Hematopoietic multipotent progenitor cell treated with erythropoietin and hydrocortisone succinate and interleukin-3 and kit ligand, for 6 days (in vitro differentiated cells): ENCODE results near the gene ERGIC2.
"Not testable (repeated sequence)": the region's sequence is repeated elsewhere in the genome, so short reads cannot be mapped to it uniquely, and the experiment has no call there.

Experiments
- DNase-seq: peaks from one replicate; pipeline ENCODE4 v3.0.0-alpha.2; 2015

Gene ERGIC2

DNA sequence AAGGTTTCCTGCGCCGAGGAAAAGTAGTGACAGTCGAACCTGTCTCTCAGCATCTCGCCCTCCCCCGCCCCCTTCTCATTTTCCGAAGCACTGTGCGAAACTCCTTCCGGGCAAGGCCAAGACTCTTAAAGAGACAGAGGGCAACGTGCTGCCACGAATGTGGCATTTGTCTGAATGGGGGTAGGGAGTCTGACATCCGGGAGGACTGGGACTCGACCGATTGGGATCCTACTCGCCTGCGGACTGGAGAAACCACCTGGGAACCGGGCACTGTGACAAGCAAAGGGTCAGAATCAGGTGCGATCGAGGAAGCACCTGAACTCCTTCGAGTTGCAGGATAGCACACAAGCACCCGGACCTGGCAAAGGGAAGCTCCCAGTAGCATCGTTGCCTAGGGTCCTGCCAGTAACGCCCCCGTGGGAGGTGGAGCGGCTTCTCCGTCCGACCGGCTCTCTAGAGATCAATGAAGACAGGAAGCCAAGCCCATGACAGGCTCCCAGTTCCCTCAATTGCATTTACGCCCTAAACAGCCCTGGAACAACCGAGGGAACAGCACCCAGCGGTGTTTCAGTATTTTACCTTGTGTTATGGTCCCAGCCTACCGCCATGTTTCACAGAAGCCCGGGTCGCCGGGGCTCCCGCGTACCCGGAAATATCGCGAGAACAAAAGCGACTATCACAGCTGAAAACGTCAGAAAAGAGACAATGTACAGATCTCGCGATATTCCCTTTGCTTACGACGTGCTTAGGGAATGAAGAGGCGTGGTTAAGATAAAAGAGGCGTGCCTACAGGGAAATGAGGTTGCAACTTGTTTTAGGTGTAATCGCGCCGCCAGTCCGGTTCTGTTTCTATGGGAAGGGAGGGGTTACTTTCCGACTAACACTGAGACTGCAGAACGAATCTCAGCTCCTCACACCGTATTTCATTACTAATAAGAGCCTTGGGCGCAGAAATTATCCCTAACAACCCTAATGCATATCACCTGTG, at the start of gene ERGIC2:
Gene ERGIC2, minus strand, starts transcription at position 637 of the 988 bp plus-strand sequence. CDS start 9,539 bp downstream, outside the sequence.
- DNase-seq: peak; percentile 100

DNA sequence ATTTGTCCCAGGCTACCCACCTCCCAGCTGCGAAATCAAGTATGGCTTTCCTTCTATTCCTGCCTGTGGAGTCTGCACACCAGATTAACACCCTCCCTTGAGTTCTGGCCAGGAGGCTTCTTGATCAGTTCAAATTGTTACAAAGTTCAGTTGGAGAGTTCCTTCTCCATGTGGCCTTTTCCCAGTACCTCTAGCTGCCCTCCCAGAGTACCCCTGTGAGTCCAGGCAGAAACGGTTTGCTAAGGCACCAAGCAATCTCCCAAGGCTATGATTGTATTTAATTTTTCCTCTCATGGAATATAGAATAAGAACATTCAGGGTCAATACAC, 49.7 kb upstream of the ERGIC2 start:
- DNase-seq: no peak

DNA sequence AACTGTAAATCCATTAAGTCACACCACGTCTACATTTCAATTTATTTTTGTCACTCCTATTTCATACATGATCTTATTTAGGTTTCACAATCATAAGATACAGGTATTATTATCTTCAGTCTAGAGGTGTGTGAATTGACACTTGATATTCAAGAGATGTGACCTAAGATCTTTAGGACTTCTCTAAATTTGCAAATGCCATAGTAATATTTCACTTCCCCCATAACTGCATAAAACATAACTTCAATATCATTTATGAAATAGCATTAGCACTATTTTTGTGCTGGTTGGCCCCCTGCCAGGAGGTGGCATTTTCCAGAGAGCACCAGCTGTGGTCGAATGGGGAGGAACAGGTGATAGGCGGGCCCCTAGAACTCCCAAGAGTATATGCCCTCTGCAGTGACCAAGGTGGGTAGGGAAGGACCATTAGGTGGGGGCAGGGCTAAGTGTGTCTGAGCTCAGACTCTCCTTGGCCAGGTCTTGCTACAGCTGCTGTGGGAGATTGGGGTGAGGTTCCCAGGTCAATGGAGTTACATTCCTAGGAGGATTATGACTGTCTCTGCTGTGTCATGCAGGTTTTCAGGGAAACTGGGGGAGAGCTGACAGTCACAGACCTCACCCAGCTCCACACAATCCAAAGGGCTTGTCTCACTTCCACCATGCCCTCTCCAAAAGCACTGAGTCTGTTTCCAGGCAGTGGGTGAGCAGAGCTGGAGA, 49.2 kb upstream of the ERGIC2 start:
- no peak for DNase-seq

GRCh38 chr12:29428633-29429032, 47.7 kb upstream of the ERGIC2 start:
- DNase-seq: peak; percentile 86

DNA sequence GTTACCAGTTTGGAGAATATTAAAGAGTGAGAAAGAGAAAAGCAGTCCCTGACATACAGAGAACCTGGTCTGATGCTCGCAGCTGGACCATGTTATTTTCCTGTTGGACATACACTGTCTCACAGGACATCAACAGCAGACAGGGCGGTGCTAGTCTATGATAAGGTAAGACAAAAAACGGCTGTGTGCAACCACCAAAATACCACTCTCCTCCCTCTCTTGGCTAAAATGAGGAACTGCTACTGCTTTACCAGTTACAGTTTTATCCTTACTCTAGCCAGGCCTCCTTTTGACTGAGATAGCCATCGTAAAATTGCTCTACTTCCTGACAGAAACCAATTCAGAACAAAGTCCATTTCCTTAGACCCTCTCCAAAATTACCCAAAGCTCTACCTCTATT, 47.0 kb upstream of the ERGIC2 start:
- DNase-seq: peak; percentile 85

DNA sequence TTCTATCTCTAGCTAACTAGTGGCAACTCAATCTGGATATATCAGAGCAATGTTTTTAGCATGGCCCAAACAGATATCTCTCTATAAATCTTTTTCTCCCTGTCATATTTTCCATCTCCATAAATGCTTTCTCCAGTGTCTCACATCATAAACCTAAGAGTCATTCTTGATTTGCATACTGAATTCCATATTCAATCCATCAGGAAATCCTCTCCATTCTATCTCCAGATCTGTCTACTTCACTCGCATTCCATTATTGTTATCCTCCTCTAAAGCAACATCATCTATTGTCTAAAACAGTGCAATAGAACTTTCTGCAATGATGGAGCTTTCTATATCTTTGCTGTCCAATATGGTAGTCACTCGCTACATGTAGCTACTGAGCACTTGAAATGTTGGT, 45.5 kb upstream of the ERGIC2 start:
- DNase-seq: no peak

DNA sequence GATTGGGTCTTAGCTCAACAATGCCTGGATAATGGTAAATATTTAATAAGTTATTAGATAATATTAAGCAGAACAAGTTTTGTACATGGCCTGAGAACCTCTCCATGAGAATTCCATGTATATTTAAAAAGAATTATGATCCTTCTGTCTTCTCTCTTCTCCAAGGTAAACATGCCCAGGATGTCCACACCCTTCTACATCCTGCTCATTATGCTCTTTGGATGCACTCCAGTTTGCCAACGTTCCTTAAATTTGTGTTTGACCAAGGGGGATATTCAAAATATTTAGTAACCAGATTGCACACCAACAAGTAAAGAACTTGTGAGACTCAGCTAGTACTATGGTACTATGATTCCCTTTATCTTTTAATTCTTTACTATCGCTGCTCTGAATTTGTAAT, 44.8 kb upstream of the ERGIC2 start:
- no peak for DNase-seq

DNA sequence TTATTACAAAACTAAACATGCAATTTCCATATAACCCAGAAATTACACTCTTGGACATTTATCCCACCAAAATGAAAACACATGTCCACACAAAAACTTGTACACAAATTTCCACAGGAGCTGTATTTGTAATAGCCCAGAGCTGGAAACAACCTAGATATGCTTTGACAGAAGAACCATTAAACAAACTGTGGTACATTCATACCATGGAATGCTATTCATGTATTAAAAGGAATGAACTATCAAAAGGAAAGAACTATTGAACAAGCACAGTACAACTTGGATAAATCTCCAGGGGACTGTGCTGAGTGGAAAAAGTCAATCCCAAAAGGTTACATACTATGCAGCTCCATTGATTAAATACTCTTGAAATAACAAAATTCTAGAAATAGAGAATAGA, 35.8 kb upstream of the ERGIC2 start:
- DNase-seq: no peak

DNA sequence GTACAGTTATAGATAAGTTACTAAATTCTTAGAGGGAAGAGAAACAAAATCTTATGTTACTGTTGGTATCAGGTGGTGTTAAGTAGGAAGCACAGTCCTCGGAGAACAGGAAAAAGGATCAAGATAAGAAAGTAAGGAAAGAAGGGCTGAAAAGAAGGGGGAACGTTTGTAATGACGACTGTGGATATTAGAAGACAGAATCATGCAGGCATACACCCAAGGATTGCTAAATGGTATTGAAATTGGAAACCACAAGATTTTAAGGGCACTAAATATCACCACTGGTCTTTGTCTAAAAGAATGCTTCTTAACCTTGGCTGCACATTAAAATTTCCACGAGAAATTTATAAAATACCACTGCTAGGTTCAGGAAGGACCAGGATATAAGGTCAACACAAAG, 34.1 kb upstream of the ERGIC2 start:
- DNase-seq: no peak

- no peak for DNase-seq
Measured at GRCh38 chr12:29414368-29414767, 33.4 kb upstream of the ERGIC2 start.

DNA sequence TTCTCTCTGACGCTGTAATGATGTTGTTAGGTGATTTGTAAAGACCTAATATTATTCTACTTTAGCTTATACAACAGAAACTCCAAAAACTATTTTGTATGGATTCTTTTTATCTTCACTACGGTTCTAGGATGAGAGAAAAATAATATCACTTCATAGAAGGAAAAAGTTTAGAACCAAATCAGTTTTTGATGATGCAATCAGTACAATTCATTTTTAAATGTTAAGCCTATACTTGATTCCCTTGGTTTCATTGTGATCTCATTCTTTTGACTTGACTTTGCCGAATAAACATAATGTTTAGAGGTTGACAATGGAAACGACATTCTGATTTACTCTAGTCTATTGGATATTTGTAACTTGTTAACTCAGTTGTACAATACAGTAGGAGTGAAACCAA, 24.6 kb upstream of the ERGIC2 start:
- no peak for DNase-seq

- no peak for DNase-seq
Measured at GRCh38 chr12:29403991-29404390, 23.0 kb upstream of the ERGIC2 start.

DNA sequence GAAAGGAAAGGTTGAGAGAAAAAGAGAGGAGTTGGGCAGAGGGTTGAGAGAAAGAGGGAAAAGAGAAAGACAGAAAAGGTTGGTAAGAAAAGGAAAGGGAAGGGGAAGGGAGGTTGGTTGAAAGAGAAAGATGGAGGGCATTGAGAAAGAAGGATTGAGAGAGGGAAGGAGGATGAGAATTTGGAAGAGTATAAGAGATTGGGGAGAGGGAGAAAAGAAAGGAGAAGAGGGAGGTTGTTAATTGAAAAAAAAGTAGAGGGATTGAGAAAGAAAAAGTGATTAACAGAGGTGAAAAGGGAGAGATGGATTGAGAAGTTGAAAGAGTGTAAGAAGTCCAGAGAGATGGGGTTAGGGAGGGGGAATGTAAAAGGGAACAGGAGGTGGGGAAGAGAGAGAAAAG, 21.5 kb upstream of the ERGIC2 start:
- DNase-seq: no peak

GRCh38 chr12:29398495-29398894, 17.5 kb upstream of the ERGIC2 start:
- DNase-seq: no peak

- no peak for DNase-seq
Measured at GRCh38 chr12:29396774-29397173, 15.8 kb upstream of the ERGIC2 start.

DNA sequence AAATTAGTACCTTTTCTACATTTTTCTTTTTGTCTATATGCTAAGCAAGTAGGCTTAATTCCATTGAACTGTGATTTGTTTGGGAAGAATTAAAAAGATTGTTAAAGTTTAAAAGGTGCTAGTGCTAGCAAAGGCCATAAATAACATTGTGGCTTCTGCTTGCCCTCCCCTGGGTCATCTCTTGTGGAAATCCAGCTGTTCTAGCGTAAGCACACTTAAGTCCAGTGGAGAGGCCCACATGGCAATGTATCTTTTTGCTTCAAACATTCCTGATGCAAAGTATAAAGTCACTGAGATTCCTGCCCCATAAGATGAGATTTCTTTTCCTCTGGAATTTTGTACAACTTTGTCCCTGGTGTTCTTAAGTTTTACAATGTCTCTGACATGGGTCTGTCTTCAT, 14.4 kb upstream of the ERGIC2 start:
- no peak for DNase-seq

- DNase-seq: peak; percentile 11
Measured at GRCh38 chr12:29390419-29390818, 9.4 kb upstream of the ERGIC2 start.

GRCh38 chr12:29389295-29389919, 8.4 kb upstream of the ERGIC2 start:
- no peak for DNase-seq

- DNase-seq: not testable (repeated sequence)
Measured at GRCh38 chr12:29386084-29386680, 5.2 kb upstream of the ERGIC2 start.

- DNase-seq: not testable (repeated sequence)
Measured at GRCh38 chr12:29385194-29385593, 4.2 kb upstream of the ERGIC2 start.

DNA sequence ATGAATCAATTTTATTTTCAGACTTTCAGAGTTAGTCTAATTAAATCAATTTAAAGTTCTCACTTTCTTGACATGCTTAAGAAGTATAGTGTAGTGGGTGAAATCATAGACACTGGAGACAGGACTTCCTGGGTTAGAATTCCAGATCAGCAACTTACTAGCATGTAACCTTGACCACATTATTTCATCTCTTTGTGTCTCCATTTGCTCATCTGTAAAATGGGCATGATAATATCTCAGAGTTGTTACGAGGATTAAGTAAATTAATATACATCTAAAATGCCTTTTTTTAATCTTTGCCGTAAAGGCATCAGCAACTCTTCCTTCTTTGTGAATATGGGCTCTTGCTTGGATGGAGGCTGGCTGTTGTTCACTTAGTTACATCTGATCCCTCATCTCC, 1.3 kb upstream of the ERGIC2 start:
- DNase-seq: no peak

DNA sequence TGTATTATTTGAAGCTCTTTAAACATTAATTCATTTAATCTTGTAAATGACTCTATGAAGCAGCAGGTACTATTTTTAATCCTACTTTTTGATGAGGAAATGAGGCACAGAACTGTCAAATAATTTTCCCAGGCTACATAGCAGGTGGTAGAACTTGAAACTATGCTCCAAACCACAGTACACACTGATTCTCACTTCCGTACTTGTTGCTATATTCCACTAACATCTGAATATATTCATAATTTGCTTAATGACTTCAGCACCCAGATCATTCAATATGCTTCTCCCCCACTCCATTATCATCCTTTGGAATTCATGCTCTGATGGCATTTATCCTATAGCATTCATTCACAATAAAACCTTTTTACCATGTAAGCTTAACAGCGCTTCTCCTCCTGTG, 4.9 kb downstream of the ERGIC2 start:
- DNase-seq: no peak

- DNase-seq: no peak
Measured at GRCh38 chr12:29374913-29375312, 6.1 kb downstream of the ERGIC2 start.
